ENCODE results near the gene STOX1. TPM values are rescaled to one million over a fixed set of nuclear protein-coding genes. Genes with fewer than 3 reads are reported as not detected.

Gene STOX1
- total and polyA plus RNA-seq, 2 of the 13 experiments (the other 11 are each of a cell fraction or from before 2014, with no cell fraction given), result 2.5 to 6.0 TPM

DNA sequence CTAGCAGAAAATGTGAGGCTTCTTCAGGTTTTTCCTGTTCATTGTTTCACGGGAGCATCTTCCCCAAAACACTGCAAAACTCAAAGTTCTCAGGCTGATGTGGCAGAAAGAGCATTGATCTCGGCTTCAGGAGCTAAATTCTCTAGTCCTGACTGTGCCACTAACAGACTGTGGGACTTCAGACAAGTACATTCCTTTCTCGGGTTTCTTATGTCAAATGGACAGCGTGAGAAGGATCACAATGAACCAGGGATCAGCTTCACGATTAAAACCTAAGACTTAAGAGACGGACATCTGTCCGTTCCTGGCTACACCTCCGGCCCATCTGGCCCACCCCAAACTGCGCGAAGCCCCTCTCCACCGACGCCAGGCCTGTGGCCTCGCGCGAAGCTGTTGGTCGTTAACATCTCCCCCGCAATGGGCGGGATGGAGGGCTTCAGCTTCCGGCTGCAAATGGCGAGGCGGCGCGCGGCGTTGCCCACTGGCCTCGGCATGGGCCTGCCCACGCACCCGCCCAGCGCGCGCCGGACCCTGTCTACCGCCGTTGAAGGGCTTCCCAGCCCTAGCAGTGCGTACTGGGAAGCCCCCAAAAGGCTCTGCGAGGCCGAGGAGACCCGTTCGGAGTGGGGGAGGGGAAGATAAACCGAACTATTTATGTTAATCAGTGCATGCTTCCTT, 73.2 kb downstream of the STOX1 start (continued):
- peak; percentile 47; the same call in 1 of the 2 replicates for TF ChIP-seq ATF2 (CRISPR knock-in tag; IDR thresholded peaks at IDR 0.05)
- TF ChIP-seq ZNF644 (CRISPR knock-in tag; IDR thresholded peaks at IDR 0.05; ENCODE audit: low read depth), result peak; percentile 81
- peak; percentile 91 for TF ChIP-seq BRD4 (CRISPR knock-in tag; IDR thresholded peaks at IDR 0.05)
- TF ChIP-seq RXRA (CRISPR knock-in tag; IDR thresholded peaks at IDR 0.05), result peak; percentile 56; the same call in 1 of the 2 replicates
- TF ChIP-seq ATF1 (CRISPR knock-in tag; IDR thresholded peaks at IDR 0.05), result no peak
- no peak for TF ChIP-seq RORA (CRISPR knock-in tag; IDR thresholded peaks at IDR 0.05)
- TF ChIP-seq AKAP8 (CRISPR knock-in tag; IDR thresholded peaks at IDR 0.05), result 0 out of 2 replicates have a peak, but pooled peaks have one; percentile 70
- TF ChIP-seq, protein P1, sequence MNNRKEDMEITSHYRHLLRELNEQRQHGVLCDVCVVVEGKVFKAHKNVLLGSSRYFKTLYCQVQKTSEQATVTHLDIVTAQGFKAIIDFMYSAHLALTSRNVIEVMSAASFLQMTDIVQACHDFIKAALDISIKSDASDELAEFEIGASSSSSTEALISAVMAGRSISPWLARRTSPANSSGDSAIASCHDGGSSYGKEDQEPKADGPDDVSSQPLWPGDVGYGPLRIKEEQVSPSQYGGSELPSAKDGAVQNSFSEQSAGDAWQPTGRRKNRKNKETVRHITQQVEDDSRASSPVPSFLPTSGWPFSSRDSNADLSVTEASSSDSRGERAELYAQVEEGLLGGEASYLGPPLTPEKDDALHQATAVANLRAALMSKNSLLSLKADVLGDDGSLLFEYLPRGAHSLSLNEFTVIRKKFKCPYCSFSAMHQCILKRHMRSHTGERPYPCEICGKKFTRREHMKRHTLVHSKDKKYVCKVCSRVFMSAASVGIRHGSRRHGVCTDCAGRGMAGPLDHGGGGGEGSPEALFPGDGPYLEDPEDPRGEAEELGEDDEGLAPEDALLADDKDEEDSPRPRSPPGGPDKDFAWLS (CRISPR knock-in tag; IDR thresholded peaks at IDR 0.05; ENCODE audit: borderline replicate concordance), result 0 out of 2 replicates have a peak, but pooled peaks have one; percentile 47
- TF ChIP-seq HMGA1 (CRISPR knock-in tag; conservative IDR thresholded peaks at IDR 0.05), result no peak
- peak; percentile 93 for TF ChIP-seq CSRNP2 (CRISPR knock-in tag; conservative IDR thresholded peaks at IDR 0.05; ENCODE audit: low read depth)
- no peak for TF ChIP-seq NCOA5 (CRISPR knock-in tag; IDR thresholded peaks at IDR 0.05)
- no peak for TF ChIP-seq CAMTA2 (CRISPR knock-in tag; IDR thresholded peaks at IDR 0.05; ENCODE audit: borderline replicate concordance)
- no peak for TF ChIP-seq AGO1 (IDR thresholded peaks at IDR 0.05; ENCODE audit: low read depth, low read length, poor library complexity, severe bottlenecking)
- TF ChIP-seq ZNF329 (CRISPR knock-in tag; IDR thresholded peaks at IDR 0.05; ENCODE audit: low read depth), result no peak
- TF ChIP-seq, protein P2, sequence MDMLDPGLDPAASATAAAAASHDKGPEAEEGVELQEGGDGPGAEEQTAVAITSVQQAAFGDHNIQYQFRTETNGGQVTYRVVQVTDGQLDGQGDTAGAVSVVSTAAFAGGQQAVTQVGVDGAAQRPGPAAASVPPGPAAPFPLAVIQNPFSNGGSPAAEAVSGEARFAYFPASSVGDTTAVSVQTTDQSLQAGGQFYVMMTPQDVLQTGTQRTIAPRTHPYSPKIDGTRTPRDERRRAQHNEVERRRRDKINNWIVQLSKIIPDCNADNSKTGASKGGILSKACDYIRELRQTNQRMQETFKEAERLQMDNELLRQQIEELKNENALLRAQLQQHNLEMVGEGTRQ (IDR thresholded peaks at IDR 0.05; ENCODE audit: low read depth, low read length), result no peak
- TF ChIP-seq, protein P2 (CRISPR knock-in tag; IDR thresholded peaks at IDR 0.05; ENCODE audit: borderline replicate concordance), result no peak
- TF ChIP-seq, protein P3, sequence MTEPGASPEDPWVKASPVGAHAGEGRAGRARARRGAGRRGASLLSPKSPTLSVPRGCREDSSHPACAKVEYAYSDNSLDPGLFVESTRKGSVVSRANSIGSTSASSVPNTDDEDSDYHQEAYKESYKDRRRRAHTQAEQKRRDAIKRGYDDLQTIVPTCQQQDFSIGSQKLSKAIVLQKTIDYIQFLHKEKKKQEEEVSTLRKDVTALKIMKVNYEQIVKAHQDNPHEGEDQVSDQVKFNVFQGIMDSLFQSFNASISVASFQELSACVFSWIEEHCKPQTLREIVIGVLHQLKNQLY (CRISPR knock-in tag; IDR thresholded peaks at IDR 0.05), result peak; percentile 10; the same call in 1 of the 2 replicates
- TF ChIP-seq, protein P4, sequence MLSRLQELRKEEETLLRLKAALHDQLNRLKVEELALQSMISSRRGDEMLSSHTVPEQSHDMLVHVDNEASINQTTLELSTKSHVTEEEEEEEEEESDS (CRISPR knock-in tag; IDR thresholded peaks at IDR 0.05; ENCODE audit: borderline replicate concordance), result no peak
